SU-DHL-6 (cell line): Measurements from ENCODE around the gene FOSB.
A peak's percentile ranks its signal among the peaks of the same experiment; 100 is the strongest.

ENCODE experiments used
- H2AFZ ChIP-seq: fragments of 200-600 bp; sonication (generic); 2 replicates; pipeline ENCODE4 v1.6.1; 2014; ENCODE audit warnings: low read depth, mild to moderate bottlenecking, moderate library complexity, mixed read lengths, antibody characterized with exemption, low read length; ENCODE audit not compliant: severe bottlenecking
- H3F3A ChIP-seq: fragments of 200-600 bp; shearing (Covaris generic); 2 replicates; pipeline ENCODE4 v1.6.0; 2016; ENCODE audit warnings: antibody characterized with exemption, mild to moderate bottlenecking; ENCODE audit not compliant: insufficient read depth
- H3K27ac ChIP-seq: fragments of 200-600 bp; sonication (generic); 2 replicates; pipeline ENCODE4 v1.5.1; 2016; ENCODE audit warnings: low read depth, mild to moderate bottlenecking, low read length, moderate library complexity, mixed read lengths
- H3K27me3 ChIP-seq: fragments of 200-600 bp; sonication (generic), shearing (Covaris generic); 2 replicates; pipeline ENCODE4 v1.6.0; 2014; ENCODE audit warnings: mild to moderate bottlenecking, low read length
- H3K36me3 ChIP-seq: fragments of 200-600 bp; sonication (generic); 2 replicates; pipeline ENCODE4 v1.6.1; 2014; ENCODE audit warnings: mild to moderate bottlenecking, low read length, mixed read lengths
- H3K4me2 ChIP-seq: fragments of 300-600, 200-600 bp; shearing (Covaris generic), sonication (generic); 2 replicates; pipeline ENCODE4 v1.6.0; 2014; ENCODE audit warnings: low read length, low read depth, mild to moderate bottlenecking; ENCODE audit not compliant: poor library complexity, severe bottlenecking
- H3K4me3 ChIP-seq: fragments of 200-600 bp; sonication (generic); 2 replicates; pipeline ENCODE4 v1.5.1; 2014; ENCODE audit warnings: antibody characterized with exemption, low read length, mild to moderate bottlenecking, mixed read lengths; ENCODE audit not compliant: insufficient read depth, poor library complexity, severe bottlenecking
- H3K79me2 ChIP-seq: fragments of 200-600 bp; sonication (generic); 2 replicates; pipeline ENCODE4 v1.6.1; 2014; ENCODE audit warnings: mild to moderate bottlenecking, low read length, moderate library complexity; ENCODE audit not compliant: insufficient read depth
- H3K9ac ChIP-seq: fragments of 200-600 bp; sonication (generic); 2 replicates; pipeline ENCODE4 v1.7.0; 2014; ENCODE audit warnings: mild to moderate bottlenecking, low read length
- H3K9me2 ChIP-seq: fragments of 200-600 bp; sonication (generic); replicated peaks from 2 replicates; pipeline ENCODE4 v1.6.1; 2014; ENCODE audit warnings: low read length; ENCODE audit not compliant: insufficient read depth
- H3K9me3 ChIP-seq: fragments of 200-600 bp; sonication (generic); 2 replicates; pipeline ENCODE4 v1.6.1; 2014; ENCODE audit warnings: low read length, mixed read lengths; ENCODE audit not compliant: insufficient read depth
- H4K20me1 ChIP-seq: fragments of 200-600 bp; sonication (generic); 2 replicates; pipeline ENCODE4 v1.6.1; 2014; ENCODE audit warnings: low read depth, mild to moderate bottlenecking, antibody characterized with exemption, low read length, moderate library complexity, mixed read lengths
- EZH2phosphoT487 ChIP-seq: fragments of 200-600 bp; sonication (generic), shearing (Covaris generic); conservative IDR thresholded peaks from 2 replicates; pipeline ENCODE4 v1.6.1; 2018; ENCODE audit warnings: mild to moderate bottlenecking, antibody characterized with exemption, low read length, moderate library complexity, mixed read lengths
- TF ChIP-seq, protein P1 (sequence below): fragments of 200-600 bp; sonication (generic); IDR thresholded peaks from one replicate; pipeline ENCODE4 v1.5.1; 2017; ENCODE audit warnings: antibody characterized with exemption, mild to moderate bottlenecking, low read length, moderate library complexity; ENCODE audit not compliant: insufficient read depth, poor library complexity, severe bottlenecking

Gene FOSB

DNA sequence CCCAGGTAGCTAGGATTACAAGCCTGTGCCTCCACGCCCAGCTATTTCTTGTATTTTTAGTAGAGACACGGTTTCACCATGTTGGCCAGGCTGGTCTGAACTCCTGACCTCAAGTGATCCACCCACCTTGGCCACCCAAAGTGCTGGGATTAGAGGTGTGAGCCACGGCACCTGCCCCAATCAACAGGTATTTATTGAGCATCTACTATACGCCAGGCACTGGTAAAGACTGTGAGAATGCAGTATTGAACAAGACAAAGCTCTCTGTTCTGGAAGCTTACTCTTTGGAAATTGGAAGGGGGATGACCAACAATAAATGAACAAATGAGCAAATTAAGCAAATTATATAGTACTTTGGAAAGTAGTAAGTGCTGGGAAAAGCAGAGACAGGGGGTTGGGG lies 22.7 kb upstream of the FOSB start:
- Histone ChIP-seq H4K20me1 (no peaks in the 10 kb centered on the region), H3K9me3 (no peaks in the 10 kb centered on the region), H3K9me2 (no peaks in the 10 kb centered on the region), H3K9ac (no peak overlapping the region), H3K4me2 (no peak overlapping the region), H3K4me3 (no peak overlapping the region), H3K27ac (no peak overlapping the region), H3K36me3 (no peaks in the 10 kb centered on the region), H2AFZ (no peak overlapping the region), H3F3A (peaks cover 16% of the 10 kb centered on the region), H3K27me3 (no peaks in the 10 kb centered on the region), H3K79me2 (no peaks in the 10 kb centered on the region)
- no peak for TF ChIP-seq EZH2phosphoT487
- TF ChIP-seq, protein P1, sequence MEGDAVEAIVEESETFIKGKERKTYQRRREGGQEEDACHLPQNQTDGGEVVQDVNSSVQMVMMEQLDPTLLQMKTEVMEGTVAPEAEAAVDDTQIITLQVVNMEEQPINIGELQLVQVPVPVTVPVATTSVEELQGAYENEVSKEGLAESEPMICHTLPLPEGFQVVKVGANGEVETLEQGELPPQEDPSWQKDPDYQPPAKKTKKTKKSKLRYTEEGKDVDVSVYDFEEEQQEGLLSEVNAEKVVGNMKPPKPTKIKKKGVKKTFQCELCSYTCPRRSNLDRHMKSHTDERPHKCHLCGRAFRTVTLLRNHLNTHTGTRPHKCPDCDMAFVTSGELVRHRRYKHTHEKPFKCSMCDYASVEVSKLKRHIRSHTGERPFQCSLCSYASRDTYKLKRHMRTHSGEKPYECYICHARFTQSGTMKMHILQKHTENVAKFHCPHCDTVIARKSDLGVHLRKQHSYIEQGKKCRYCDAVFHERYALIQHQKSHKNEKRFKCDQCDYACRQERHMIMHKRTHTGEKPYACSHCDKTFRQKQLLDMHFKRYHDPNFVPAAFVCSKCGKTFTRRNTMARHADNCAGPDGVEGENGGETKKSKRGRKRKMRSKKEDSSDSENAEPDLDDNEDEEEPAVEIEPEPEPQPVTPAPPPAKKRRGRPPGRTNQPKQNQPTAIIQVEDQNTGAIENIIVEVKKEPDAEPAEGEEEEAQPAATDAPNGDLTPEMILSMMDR, result no peak

DNA sequence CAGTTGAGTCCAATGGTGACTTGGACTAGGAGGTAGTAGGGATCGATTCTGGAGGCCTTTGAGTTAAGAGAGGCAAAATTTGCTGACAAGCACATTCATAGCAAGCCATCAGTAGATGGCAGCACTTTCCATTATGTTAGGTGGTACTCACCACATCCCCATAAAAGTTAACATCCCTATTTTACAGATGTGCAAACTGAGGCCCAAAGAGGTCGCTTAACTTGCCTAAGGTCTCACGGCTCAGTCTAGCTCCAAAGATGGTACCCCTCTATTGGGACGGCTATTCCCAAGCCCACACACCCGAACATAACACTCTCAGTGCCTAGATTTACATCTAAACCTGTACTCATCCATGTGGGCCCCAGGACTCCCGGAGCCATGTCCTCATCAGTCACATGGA lies 21.5 kb upstream of the FOSB start:
- Histone ChIP-seq H3K9ac (no peak overlapping the region), H3K4me3 (no peak overlapping the region), H3K27ac (no peak overlapping the region), H3K9me3 (no peaks in the 10 kb centered on the region), H3K36me3 (no peaks in the 10 kb centered on the region), H3K27me3 (no peaks in the 10 kb centered on the region), H3K79me2 (no peaks in the 10 kb centered on the region), H3K4me2 (no peak overlapping the region), H3F3A (peaks cover 8% of the 10 kb centered on the region), H3K9me2 (no peaks in the 10 kb centered on the region), H4K20me1 (no peaks in the 10 kb centered on the region), H2AFZ (no peak overlapping the region)
- TF ChIP-seq, protein P1, result peak; percentile 25
- no peak for TF ChIP-seq EZH2phosphoT487

- Histone ChIP-seq H3K27me3 (no peaks in the 10 kb centered on the region), H4K20me1 (no peaks in the 10 kb centered on the region), H3K9me3 (no peaks in the 10 kb centered on the region), H3F3A (peaks cover 9% of the 10 kb centered on the region), H3K4me2 (no peak overlapping the region), H3K27ac (no peak overlapping the region), H3K9me2 (no peaks in the 10 kb centered on the region), H3K4me3 (no peak overlapping the region), H3K9ac (no peak overlapping the region), H3K79me2 (no peaks in the 10 kb centered on the region), H3K36me3 (no peaks in the 10 kb centered on the region), H2AFZ (no peak overlapping the region)
- no peak for TF ChIP-seq EZH2phosphoT487
- TF ChIP-seq, protein P1, result no peak
These were observed 20.9 kb upstream of the FOSB start for GRCh38 chr19:45446944-45447343.

DNA sequence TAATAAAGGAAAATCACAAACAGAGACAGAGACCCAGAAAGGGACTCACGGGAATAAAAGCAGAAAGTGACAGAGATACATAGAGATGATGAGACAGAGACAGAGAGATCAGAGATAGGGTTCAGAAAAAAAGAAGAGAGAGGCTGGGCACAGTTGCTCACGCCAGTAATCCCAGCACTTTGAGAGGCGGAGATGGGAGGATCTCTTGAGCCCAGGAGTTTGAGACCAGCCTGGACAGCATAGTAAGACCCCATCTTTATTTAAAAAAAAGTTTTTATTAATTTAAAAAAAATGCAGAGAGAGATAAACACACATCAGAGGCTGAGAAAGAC lies 19.4 kb upstream of the FOSB start:
- H3K9ac ChIP-seq, result no peak overlapping the region
- TF ChIP-seq, protein P1, result no peak
- TF ChIP-seq EZH2phosphoT487, result no peak
- H4K20me1 ChIP-seq, result no peaks in the 10 kb centered on the region
- no peaks in the 10 kb centered on the region for H3K79me2 ChIP-seq
- no peak overlapping the region for H3K27ac ChIP-seq
- no peaks in the 10 kb centered on the region for H3K9me2 ChIP-seq
- no peaks in the 10 kb centered on the region for H3K9me3 ChIP-seq
- H3K36me3 ChIP-seq, result no peaks in the 10 kb centered on the region
- no peak overlapping the region for H3K4me2 ChIP-seq
- no peak overlapping the region for H2AFZ ChIP-seq
- peaks cover 9% of the 10 kb centered on the region; the same call in 1 of the 2 replicates for H3F3A ChIP-seq
- no peak overlapping the region for H3K4me3 ChIP-seq
- no peaks in the 10 kb centered on the region for H3K27me3 ChIP-seq
